Upper lobe of right lung (tissue), 1 donor: ENCODE results near the gene BAHCC1. TPM values are rescaled to one million over a fixed set of nuclear protein-coding genes. Genes with fewer than 3 reads are reported as not detected.

Source experiments
- ATAC-seq: fragments of 200-7000 bp; cut with Tn5 transposase; one replicate; pipeline ENCODE4 v1.9.1; 2020; ENCODE audit warnings: mild to moderate bottlenecking, moderate library complexity
- DNase-seq: peaks from one replicate; pipeline ENCODE4 v3.0.0-alpha.2; 2020
- H3K27ac ChIP-seq: fragments of 200-600 bp; one replicate; pipeline ENCODE4 v1.8.0; 2022
- H3K27me3 ChIP-seq: fragments of 200-600 bp; one replicate; pipeline ENCODE4 v1.8.0; 2022; ENCODE audit warnings: mild to moderate bottlenecking
- H3K36me3 ChIP-seq: fragments of 200-600 bp; one replicate; pipeline ENCODE4 v1.8.0; 2022
- H3K4me1 ChIP-seq: fragments of 200-600 bp; one replicate; pipeline ENCODE4 v1.8.0; 2022
- H3K4me3 ChIP-seq: fragments of 200-600 bp; one replicate; pipeline ENCODE4 v1.8.0; 2022; ENCODE audit warnings: mild to moderate bottlenecking
- H3K9me3 ChIP-seq: fragments of 200-600 bp; one replicate; pipeline ENCODE4 v1.8.0; 2022
- intact Hi-C: fragments of 100-400 bp; cut with DNase I; formaldehyde crosslinking; loops from one replicate; pipeline ENCODE4 v1.11.0; 2022
- total RNA-seq: library from RNA; stranded (reverse); fragmentation: NEBNext Ultra II Directional; extraction: Animal tissue kit (Norgen Biotek cat#: 25700); gene quantifications from one replicate; pipeline ENCODE4 v1.2.1, GENCODE V29; 2021
- TF ChIP-seq, protein P1 (sequence below): fragments of 200-600 bp; IDR thresholded peaks from one replicate; pipeline ENCODE4 v1.8.0; 2022; ENCODE audit warnings: antibody characterized with exemption
- donor health status: DM: no; HTN: yes; CAD: no; lungs with severe emphysema.

BAHCC1 gene
- total RNA-seq, 1 donor from 2014 or later: 23.3 TPM

DNA sequence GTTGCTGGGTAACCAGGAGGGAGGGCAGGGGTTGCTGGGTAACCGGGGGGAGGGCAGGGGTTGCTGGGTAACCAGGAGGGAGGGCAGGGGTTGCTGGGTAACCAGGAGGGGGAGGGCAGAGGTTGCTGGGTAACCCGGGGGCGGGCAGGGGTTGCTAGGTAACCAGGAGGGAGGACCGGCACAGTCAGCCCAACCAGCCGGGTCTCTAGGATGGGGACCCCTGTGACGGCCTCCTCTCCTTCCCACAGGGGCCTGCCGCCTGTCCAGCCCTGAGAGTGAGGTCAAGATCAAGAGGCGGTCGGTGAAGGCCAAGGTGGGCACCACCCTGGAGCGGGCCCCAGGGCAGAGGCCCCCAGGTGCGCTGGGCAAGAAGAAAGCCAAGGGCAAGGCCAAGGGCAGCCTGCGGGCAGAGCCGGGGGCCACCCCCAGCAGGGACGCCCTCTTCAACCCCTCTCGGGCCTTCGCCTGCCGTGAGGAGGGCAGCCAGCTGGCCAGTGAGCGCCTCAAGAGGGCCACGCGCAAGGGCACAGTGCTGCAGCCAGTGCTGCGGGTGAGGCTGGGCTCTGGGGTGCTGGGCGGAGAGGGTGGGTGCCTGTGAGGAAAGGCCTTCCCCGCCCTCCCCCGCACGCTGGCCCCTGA lies 62.8 kb downstream of the BAHCC1 start:
- TF ChIP-seq, protein P1, sequence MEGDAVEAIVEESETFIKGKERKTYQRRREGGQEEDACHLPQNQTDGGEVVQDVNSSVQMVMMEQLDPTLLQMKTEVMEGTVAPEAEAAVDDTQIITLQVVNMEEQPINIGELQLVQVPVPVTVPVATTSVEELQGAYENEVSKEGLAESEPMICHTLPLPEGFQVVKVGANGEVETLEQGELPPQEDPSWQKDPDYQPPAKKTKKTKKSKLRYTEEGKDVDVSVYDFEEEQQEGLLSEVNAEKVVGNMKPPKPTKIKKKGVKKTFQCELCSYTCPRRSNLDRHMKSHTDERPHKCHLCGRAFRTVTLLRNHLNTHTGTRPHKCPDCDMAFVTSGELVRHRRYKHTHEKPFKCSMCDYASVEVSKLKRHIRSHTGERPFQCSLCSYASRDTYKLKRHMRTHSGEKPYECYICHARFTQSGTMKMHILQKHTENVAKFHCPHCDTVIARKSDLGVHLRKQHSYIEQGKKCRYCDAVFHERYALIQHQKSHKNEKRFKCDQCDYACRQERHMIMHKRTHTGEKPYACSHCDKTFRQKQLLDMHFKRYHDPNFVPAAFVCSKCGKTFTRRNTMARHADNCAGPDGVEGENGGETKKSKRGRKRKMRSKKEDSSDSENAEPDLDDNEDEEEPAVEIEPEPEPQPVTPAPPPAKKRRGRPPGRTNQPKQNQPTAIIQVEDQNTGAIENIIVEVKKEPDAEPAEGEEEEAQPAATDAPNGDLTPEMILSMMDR: no peak
- Histone ChIP-seq H3K27ac (no peak overlapping the region), H3K4me1 (no peaks in the 10 kb centered on the region), H3K9me3 (no peaks in the 10 kb centered on the region), H3K27me3 (no peaks in the 10 kb centered on the region), H3K4me3 (no peak overlapping the region), H3K36me3 (peaks cover 2% of the 10 kb centered on the region)
- no peak for ATAC-seq
- intact Hi-C loops: no loop called here
- no peak for DNase-seq

DNA sequence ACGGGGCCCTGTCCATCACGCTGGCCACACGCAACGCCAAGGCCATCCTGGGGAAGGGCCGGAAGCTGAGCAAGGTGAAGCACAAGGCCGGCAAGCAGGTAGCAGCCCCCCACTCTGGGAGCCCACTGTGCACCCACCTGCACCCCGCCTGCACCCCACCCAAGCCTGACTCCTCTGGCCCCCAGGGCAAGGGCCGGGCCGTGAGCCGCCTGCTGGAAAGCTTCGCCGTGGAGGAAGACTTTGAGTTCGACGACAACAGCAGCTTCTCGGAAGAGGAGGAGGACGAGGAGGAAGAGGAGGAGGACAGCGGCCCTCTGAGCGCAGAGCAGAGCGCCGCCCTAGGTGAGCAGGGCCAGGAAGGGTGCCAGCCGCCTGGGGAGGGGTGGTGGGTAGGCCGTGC lies 63.4 kb downstream of the BAHCC1 start:
- ATAC-seq: no peak
- intact Hi-C loops: no loop called here
- Histone ChIP-seq H3K9me3 (no peaks in the 10 kb centered on the region), H3K27me3 (no peaks in the 10 kb centered on the region), H3K4me1 (no peaks in the 10 kb centered on the region), H3K36me3 (peaks cover 5% of the 10 kb centered on the region), H3K27ac (no peak overlapping the region), H3K4me3 (no peak overlapping the region)
- TF ChIP-seq, protein P1: no peak
- no peak for DNase-seq

DNA sequence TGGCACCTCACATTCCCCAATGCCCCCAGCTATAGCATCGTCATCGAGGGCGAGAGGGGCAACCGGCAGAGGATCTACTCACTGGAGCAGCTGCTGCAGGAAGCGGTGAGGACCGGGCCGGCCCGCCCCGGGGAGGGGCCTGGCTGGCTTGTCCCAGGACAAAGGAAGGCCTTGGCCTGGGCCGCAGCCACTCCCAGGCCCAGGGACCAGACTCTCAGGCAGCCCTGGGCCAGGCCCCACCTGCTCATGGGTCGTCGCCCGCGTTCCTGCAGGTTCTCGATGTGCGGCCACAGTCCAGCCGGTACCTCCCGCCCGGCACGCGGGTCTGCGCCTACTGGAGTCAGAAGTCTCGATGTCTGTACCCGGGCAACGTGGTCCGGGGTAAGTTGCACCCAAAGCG lies 64.0 kb downstream of the BAHCC1 start:
- H3K4me1 ChIP-seq: no peaks in the 10 kb centered on the region
- H3K36me3 ChIP-seq: peaks cover 5% of the 10 kb centered on the region
- TF ChIP-seq, protein P1: no peak
- DNase-seq (no peak), ATAC-seq (peak; percentile 4)
- intact Hi-C loops: no loop called here
- no peak overlapping the region for H3K4me3 ChIP-seq
- H3K9me3 ChIP-seq: no peaks in the 10 kb centered on the region
- no peak overlapping the region for H3K27ac ChIP-seq
- H3K27me3 ChIP-seq: no peaks in the 10 kb centered on the region

DNA sequence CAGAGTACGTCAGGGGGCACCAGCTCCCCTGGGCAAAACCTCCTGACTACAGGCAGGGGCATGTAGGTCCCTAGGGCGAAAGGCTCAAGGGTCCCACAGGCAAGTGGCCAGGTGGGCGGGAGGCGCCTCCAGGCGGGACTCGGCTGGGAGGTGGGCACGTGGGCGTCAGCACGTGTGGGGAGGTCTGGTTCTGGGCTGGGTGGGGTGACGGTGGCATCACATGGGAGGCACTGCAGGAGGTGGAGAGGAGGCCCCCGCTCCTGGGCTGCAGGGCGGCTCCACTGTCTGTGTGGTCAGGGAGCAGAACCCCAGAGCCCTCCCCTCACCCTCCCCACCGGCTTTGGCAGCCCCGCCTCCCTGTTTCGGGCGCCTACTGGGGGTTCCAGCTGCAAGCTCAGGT lies 64.6 kb downstream of the BAHCC1 start:
- ATAC-seq (no peak), DNase-seq (no peak)
- Histone ChIP-seq H3K27ac (no peak overlapping the region), H3K27me3 (no peaks in the 10 kb centered on the region), H3K4me3 (no peak overlapping the region), H3K36me3 (peaks cover 5% of the 10 kb centered on the region), H3K9me3 (no peaks in the 10 kb centered on the region), H3K4me1 (no peaks in the 10 kb centered on the region)
- intact Hi-C loops: no loop called here
- TF ChIP-seq, protein P1: no peak

DNA sequence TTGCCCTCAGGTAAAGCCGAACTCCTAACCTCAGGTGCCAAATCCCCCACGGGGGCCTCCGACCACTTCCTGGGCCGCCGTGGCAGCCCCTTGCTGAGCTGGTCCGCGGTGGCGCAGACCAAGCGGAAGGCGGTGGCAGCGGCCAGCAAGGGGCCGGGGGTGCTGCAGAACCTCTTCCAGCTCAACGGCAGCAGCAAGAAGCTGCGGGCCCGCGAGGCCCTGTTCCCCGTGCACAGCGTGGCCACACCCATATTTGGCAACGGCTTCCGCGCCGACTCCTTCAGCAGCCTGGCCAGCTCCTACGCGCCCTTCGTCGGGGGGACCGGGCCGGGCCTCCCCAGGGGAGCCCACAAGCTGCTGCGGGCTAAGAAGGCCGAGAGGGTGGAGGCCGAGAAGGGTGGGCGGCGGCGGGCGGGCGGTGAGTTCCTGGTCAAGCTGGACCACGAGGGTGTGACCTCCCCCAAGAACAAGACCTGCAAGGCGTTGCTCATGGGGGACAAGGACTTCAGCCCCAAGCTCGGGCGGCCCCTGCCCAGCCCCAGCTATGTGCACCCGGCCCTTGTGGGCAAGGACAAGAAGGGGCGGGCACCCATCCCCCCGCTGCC lies 65.7 kb downstream of the BAHCC1 start:
- Histone ChIP-seq H3K27ac (no peak overlapping the region), H3K36me3 (peaks cover 5% of the 10 kb centered on the region), H3K4me3 (no peak overlapping the region), H3K9me3 (no peaks in the 10 kb centered on the region), H3K27me3 (no peaks in the 10 kb centered on the region), H3K4me1 (no peaks in the 10 kb centered on the region)
- ATAC-seq (peak; percentile 49), DNase-seq (no peak)
- intact Hi-C loops: no loop called here
- TF ChIP-seq, protein P1: no peak
